HG02970 (cell line): ENCODE data around the gene THAP8.

Source experiments
- ATAC-seq: cut with Tn5 transposase; IDR thresholded peaks from one replicate; pipeline ENCODE4 v1.9.1; 2021; ENCODE audit warnings: mild to moderate bottlenecking, moderate library complexity, moderate number of reproducible peaks; ENCODE audit not compliant: unreplicated experiment, low FRiP score

Gene THAP8

GRCh38 chr19:36031308-36031707 lies 22.8 kb downstream of the THAP8 start:
- no peak for ATAC-seq

- ATAC-seq: no peak
Observed at GRCh38 chr19:36030264-36031148, 23.6 kb downstream of the THAP8 start.

GRCh38 chr19:36028313-36029041 lies 25.6 kb downstream of the THAP8 start:
- no peak for ATAC-seq

GRCh38 chr19:36027696-36028095 lies 26.4 kb downstream of the THAP8 start:
- no peak for ATAC-seq

GRCh38 chr19:36026091-36026876 lies 27.8 kb downstream of the THAP8 start:
- ATAC-seq: no peak

- ATAC-seq: no peak
Observed at GRCh38 chr19:36025541-36025940, 28.5 kb downstream of the THAP8 start.

GRCh38 chr19:36023432-36023831 lies 30.7 kb downstream of the THAP8 start:
- ATAC-seq: no peak

- no peak for ATAC-seq
Observed at GRCh38 chr19:36019061-36019670, 34.9 kb downstream of the THAP8 start.

- ATAC-seq: peak; percentile 89
Observed at GRCh38 chr19:36014012-36014924, 39.8 kb downstream of the THAP8 start, which contains the start of gene ALKBH6. Gene ALKBH6, minus strand, starts transcription at chr19:36014213. Its CDS starts 816 bp downstream, at chr19:36013397.

- no peak for ATAC-seq
Observed at GRCh38 chr19:36013280-36014011, 40.6 kb downstream of the THAP8 start.

GRCh38 chr19:36010402-36010801 lies 43.7 kb downstream of the THAP8 start:
- no peak for ATAC-seq

- ATAC-seq: no peak
Observed at GRCh38 chr19:36009633-36010379, 44.3 kb downstream of the THAP8 start.

GRCh38 chr19:36009220-36009619 lies 44.9 kb downstream of the THAP8 start:
- no peak for ATAC-seq

GRCh38 chr19:36008336-36008978 lies 45.6 kb downstream of the THAP8 start, which contains the start of gene SYNE4:
Gene SYNE4, minus strand, starts transcription at chr19:36008813. Its CDS starts 132 bp downstream, at chr19:36008681.
- ATAC-seq: no peak

- ATAC-seq: no peak
Observed at GRCh38 chr19:36006955-36007354, 47.1 kb downstream of the THAP8 start.

- ATAC-seq: no peak
Observed at GRCh38 chr19:36003284-36003683, 50.8 kb downstream of the THAP8 start.

- no peak for ATAC-seq
Observed at GRCh38 chr19:36001605-36002004, 52.5 kb downstream of the THAP8 start.
